ENCODE data around the gene CLIC4.
"Not testable (repeated sequence)": the region's sequence is repeated elsewhere in the genome, so short reads cannot be mapped to it uniquely, and the experiment has no call there.

The CLIC4 gene

GRCh38 chr1:24720152-24720551, 25.1 kb upstream of the CLIC4 start:
- no peak for DNase-seq

- DNase-seq = no peak
Observed at GRCh38 chr1:24721533-24721932, 23.7 kb upstream of the CLIC4 start.

GRCh38 chr1:24722073-24723035, 22.9 kb upstream of the CLIC4 start:
- DNase-seq = not testable (repeated sequence)

GRCh38 chr1:24724345-24725208, 20.7 kb upstream of the CLIC4 start:
- no peak for DNase-seq

GRCh38 chr1:24725209-24725651, 20.0 kb upstream of the CLIC4 start:
- no peak for DNase-seq

- no peak for DNase-seq
Observed at GRCh38 chr1:24726741-24727140, 18.5 kb upstream of the CLIC4 start.

- peak; percentile 27 to 96 for DNase-seq
Observed at GRCh38 chr1:24727501-24728216, 17.6 kb upstream of the CLIC4 start.

GRCh38 chr1:24728982-24729381, 16.3 kb upstream of the CLIC4 start:
- no peak for DNase-seq

- no peak for DNase-seq
Observed at GRCh38 chr1:24732186-24732885, 12.9 kb upstream of the CLIC4 start.

GRCh38 chr1:24733342-24733741, 11.9 kb upstream of the CLIC4 start:
- DNase-seq = peak in 1 of 2 donors; percentile 89

- no peak for DNase-seq
Observed at GRCh38 chr1:24735156-24735508, 10.1 kb upstream of the CLIC4 start.

- DNase-seq = no peak
Observed at GRCh38 chr1:24735509-24736375, 9.5 kb upstream of the CLIC4 start.

GRCh38 chr1:24737368-24738117, 7.7 kb upstream of the CLIC4 start:
- DNase-seq = no peak

GRCh38 chr1:24739241-24739640, 6.0 kb upstream of the CLIC4 start:
- DNase-seq = no peak

- DNase-seq = peak in 1 of 2 donors; percentile 18
Observed at GRCh38 chr1:24742090-24742938, 2.9 kb upstream of the CLIC4 start.

GRCh38 chr1:24743404-24744211, 1.6 kb upstream of the CLIC4 start:
- DNase-seq = no peak

- peak; percentile 10 to 31 for DNase-seq
Observed at GRCh38 chr1:24745711-24746413, 615 bp downstream of the CLIC4 start.
